GM06990 (cell line): ENCODE results near the gene ORC4.
A peak's percentile ranks its signal among the peaks of the same experiment; 100 is the strongest.

Experiments
- DNase-seq: peaks from one replicate; pipeline ENCODE4 v3.0.0-alpha.2; 2011; ENCODE audit not compliant: insufficient read length; ENCODE audit errors: extremely low read depth
- H3K27me3 ChIP-seq: replicated peaks from 2 replicates; pipeline ENCODE4 v1.6.0; 2011; ENCODE audit warnings: low read length; ENCODE audit not compliant: control insufficient read depth, insufficient read depth
- H3K36me3 ChIP-seq: 2 replicates; pipeline ENCODE4 v1.5.1; 2011; ENCODE audit warnings: low read length; ENCODE audit not compliant: control insufficient read depth, insufficient read depth
- H3K4me3 ChIP-seq: replicated peaks from 2 replicates; pipeline ENCODE4 v1.5.1; 2011; ENCODE audit warnings: low read depth, mild to moderate bottlenecking, control low read depth, low read length
- TF ChIP-seq, protein P1 (sequence below): IDR thresholded peaks from 2 replicates; pipeline ENCODE4 v1.5.1; 2011; ENCODE audit warnings: low read length, control low read depth, mild to moderate bottlenecking, inconsistent platforms; ENCODE audit not compliant: insufficient read depth, poor library complexity, severe bottlenecking

ORC4 gene

DNA sequence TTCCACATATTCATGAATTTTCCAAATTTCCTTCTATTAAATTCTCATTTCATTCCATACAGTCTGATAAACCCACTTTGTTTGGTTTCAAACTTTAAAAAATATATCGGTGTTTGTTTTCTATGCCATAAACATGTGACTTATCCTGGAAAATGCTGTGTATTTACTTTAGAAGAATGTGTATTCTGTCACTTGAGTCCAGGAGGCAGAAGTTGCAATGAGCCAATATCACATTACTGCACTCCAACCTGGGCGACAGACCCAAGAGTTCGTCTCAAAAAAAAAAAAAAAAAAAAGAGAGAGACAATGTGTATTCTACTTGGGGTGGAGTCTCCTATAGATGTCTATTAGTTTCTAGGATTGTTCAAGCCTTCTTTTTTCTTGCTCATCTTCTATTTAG, 32.1 kb upstream of the ORC4 start:
- Histone ChIP-seq H3K36me3 (no peaks in the 10 kb centered on the region; the same call in 1 of the 2 replicates), H3K4me3 (no peak overlapping the region), H3K27me3 (no peaks in the 10 kb centered on the region)
- no peak for DNase-seq
- TF ChIP-seq, protein P1, sequence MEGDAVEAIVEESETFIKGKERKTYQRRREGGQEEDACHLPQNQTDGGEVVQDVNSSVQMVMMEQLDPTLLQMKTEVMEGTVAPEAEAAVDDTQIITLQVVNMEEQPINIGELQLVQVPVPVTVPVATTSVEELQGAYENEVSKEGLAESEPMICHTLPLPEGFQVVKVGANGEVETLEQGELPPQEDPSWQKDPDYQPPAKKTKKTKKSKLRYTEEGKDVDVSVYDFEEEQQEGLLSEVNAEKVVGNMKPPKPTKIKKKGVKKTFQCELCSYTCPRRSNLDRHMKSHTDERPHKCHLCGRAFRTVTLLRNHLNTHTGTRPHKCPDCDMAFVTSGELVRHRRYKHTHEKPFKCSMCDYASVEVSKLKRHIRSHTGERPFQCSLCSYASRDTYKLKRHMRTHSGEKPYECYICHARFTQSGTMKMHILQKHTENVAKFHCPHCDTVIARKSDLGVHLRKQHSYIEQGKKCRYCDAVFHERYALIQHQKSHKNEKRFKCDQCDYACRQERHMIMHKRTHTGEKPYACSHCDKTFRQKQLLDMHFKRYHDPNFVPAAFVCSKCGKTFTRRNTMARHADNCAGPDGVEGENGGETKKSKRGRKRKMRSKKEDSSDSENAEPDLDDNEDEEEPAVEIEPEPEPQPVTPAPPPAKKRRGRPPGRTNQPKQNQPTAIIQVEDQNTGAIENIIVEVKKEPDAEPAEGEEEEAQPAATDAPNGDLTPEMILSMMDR = no peak

DNA sequence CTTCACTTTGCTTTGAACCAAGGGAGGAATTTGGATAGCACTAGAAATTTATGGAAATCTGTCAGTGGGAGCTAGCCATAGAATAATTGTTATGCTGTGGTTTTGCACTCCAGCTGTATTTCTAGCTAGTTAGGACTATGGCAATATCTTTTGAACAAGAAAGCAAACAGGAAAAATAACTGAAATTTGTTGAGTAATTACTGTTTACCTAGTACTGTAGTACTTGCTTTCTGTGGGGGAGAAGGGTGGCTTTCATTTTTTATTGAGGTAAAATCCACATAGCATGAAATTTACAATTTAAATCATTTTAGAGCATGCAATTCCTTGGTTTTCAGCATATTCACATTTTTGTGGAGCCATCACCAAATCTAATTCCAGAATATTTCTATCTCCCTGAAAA, 28.7 kb upstream of the ORC4 start:
- no peak overlapping the region; the same call in 1 of the 2 replicates for H3K4me3 ChIP-seq
- no peak for DNase-seq

GRCh38 chr2:148048475-148049221, 28.1 kb upstream of the ORC4 start:
- peak; percentile 58 for DNase-seq
- Histone ChIP-seq H3K36me3 (no peaks in the 10 kb centered on the region), H3K27me3 (no peaks in the 10 kb centered on the region), H3K4me3 (peak overlapping the region; percentile 3; the same call in 1 of the 2 replicates)
- TF ChIP-seq, protein P1 = no peak

More for the DNA sequence above, 28.7 kb upstream of the ORC4 start:
- TF ChIP-seq, protein P1 = no peak
- Histone ChIP-seq H3K27me3 (no peaks in the 10 kb centered on the region), H3K36me3 (no peaks in the 10 kb centered on the region; the same call in 1 of the 2 replicates)

- no peaks in the 10 kb centered on the region for H3K36me3 ChIP-seq
- H3K4me3 ChIP-seq = no peak overlapping the region
- TF ChIP-seq, protein P1 = no peak
- H3K27me3 ChIP-seq = no peaks in the 10 kb centered on the region
- no peak for DNase-seq
Measured at GRCh38 chr2:148046802-148047201, 26.3 kb upstream of the ORC4 start.

- no peak for DNase-seq
- TF ChIP-seq, protein P1 = no peak
- no peak overlapping the region for H3K4me3 ChIP-seq
- H3K36me3 ChIP-seq = no peaks in the 10 kb centered on the region
- no peaks in the 10 kb centered on the region for H3K27me3 ChIP-seq
Measured at GRCh38 chr2:148044322-148044721, 23.8 kb upstream of the ORC4 start.
